GM12878 (cell line): ENCODE measurements around the gene KCTD8.

ENCODE experiments used
- CTCF ChIP-seq, 3 experiments: IDR thresholded peaks in 2 of 3; conservative IDR thresholded peaks in 1 of 3; 2 replicates each; pipeline ENCODE4 v1.5.1; 2011; ENCODE audit warnings: low read depth in 3 of 3, low read length in 3 of 3, mild to moderate bottlenecking in 3 of 3, control low read depth in 2 of 3, moderate library complexity in 2 of 3, inconsistent platforms in 1 of 3, mixed read lengths in 1 of 3; ENCODE audit not compliant: control insufficient read depth in 2 of 3, insufficient read depth in 1 of 3; ENCODE audit errors: extremely low read depth in 1 of 3
- KLF5 ChIP-seq: fragments of 450-650 bp; IDR thresholded peaks from 2 replicates; pipeline ENCODE4 v1.6.1; 2014; ENCODE audit warnings: mild to moderate bottlenecking; ENCODE audit not compliant: partially characterized antibody
- NFYB ChIP-seq: IDR thresholded peaks from 2 replicates; pipeline ENCODE4 v1.6.1; 2011; ENCODE audit warnings: low read depth, mild to moderate bottlenecking, low read length, improper control_type of control experiment, moderate library complexity; ENCODE audit not compliant: insufficient read depth
- NR2F1 ChIP-seq: fragments of 450-650 bp; conservative IDR thresholded peaks from 2 replicates; pipeline ENCODE4 v1.6.1; 2017; ENCODE audit warnings: mild to moderate bottlenecking
- POLR2A ChIP-seq: IDR thresholded peaks from 2 replicates; pipeline ENCODE4 v1.6.1; 2011; ENCODE audit warnings: low read depth, mild to moderate bottlenecking, low read length
- RAD21 ChIP-seq: IDR thresholded peaks from 2 replicates; pipeline ENCODE4 v1.6.1; 2011; ENCODE audit warnings: mild to moderate bottlenecking, low read depth, low read length, moderate library complexity; ENCODE audit not compliant: insufficient read depth
- RCOR1 ChIP-seq: conservative IDR thresholded peaks from 2 replicates; pipeline ENCODE4 v1.6.1; 2012; ENCODE audit warnings: low read depth, low read length, improper control_type of control experiment
- SIX5 ChIP-seq: IDR thresholded peaks from 2 replicates; pipeline ENCODE4 v1.6.1; 2011; ENCODE audit warnings: mild to moderate bottlenecking, low read depth, low read length, moderate library complexity; ENCODE audit not compliant: severe bottlenecking
- SMC3 ChIP-seq: IDR thresholded peaks from 2 replicates; pipeline ENCODE4 v1.6.1; 2011; ENCODE audit warnings: low read length, improper control_type of control experiment, borderline replicate concordance
- SREBF1 ChIP-seq: IDR thresholded peaks from 2 replicates; pipeline ENCODE4 v1.6.1; 2012; ENCODE audit warnings: mild to moderate bottlenecking, low read length
- SRF ChIP-seq, 2 experiments: IDR thresholded peaks; 2 replicates each; pipeline ENCODE4 v1.6.1; 2011; ENCODE audit warnings: low read depth in 2 of 2, low read length in 2 of 2, mild to moderate bottlenecking in 1 of 2, moderate library complexity in 1 of 2
- SUZ12 ChIP-seq: fragments of 200-600 bp; sonication (generic); IDR thresholded peaks from one replicate; pipeline ENCODE4 v1.6.1; 2018; ENCODE audit warnings: antibody characterized with exemption, mild to moderate bottlenecking; ENCODE audit not compliant: unreplicated experiment
- TF ChIP-seq, protein P1 (sequence below): IDR thresholded peaks from 2 replicates; pipeline ENCODE4 v1.6.1; 2011; ENCODE audit warnings: mild to moderate bottlenecking, low read depth, low read length, moderate library complexity; ENCODE audit not compliant: insufficient replicate concordance
- TF ChIP-seq, protein P2 (sequence below): fragments of 450-650 bp; conservative IDR thresholded peaks from 2 replicates; pipeline ENCODE4 v1.6.1; 2017; ENCODE audit warnings: mild to moderate bottlenecking, moderate library complexity

DNA sequence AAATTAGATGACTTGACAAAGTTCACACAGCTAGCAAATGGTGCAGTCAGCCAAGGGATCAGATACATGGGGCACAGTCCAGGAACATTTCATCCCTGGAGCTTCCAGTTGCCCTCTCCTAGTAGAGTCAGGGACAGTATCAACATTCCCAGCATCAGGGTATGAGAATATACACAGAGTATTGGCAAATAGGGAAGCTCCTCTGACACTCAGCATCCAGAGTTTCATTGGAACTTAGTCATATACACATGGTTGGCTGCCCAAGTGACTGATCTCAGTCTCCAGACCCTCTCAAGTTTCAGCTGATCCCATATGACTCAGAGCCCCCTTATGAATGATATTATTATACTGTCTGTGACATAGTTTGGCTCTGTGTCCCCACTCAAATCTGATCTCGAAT is 13.7 kb upstream of the KCTD8 start:
- TF ChIP-seq CTCF (IDR thresholded peaks at IDR 0.05 in 2 of 3, conservative IDR thresholded peaks at IDR 0.05 in 1 of 3; ENCODE audit: control insufficient read depth in 2 of 3, extremely low read depth in 1 of 3, insufficient read depth in 1 of 3, low read depth in 3 of 3, low read length in 3 of 3) (no peak), RAD21 (no peak), KLF5 (no peak), RCOR1 (no peak), SREBF1 (no peak), SIX5 (no peak), NR2F1 (no peak), SUZ12 (no peak), NFYB (no peak), POLR2A (no peak), SRF (IDR thresholded peaks at IDR 0.05; ENCODE audit: low read depth in 2 of 2, low read length in 2 of 2) (no peak), SMC3 (no peak)
- TF ChIP-seq, protein P1, sequence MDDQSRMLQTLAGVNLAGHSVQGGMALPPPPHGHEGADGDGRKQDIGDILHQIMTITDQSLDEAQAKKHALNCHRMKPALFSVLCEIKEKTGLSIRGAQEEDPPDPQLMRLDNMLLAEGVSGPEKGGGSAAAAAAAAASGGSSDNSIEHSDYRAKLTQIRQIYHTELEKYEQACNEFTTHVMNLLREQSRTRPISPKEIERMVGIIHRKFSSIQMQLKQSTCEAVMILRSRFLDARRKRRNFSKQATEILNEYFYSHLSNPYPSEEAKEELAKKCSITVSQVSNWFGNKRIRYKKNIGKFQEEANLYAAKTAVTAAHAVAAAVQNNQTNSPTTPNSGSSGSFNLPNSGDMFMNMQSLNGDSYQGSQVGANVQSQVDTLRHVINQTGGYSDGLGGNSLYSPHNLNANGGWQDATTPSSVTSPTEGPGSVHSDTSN: no peak
- TF ChIP-seq, protein P2, sequence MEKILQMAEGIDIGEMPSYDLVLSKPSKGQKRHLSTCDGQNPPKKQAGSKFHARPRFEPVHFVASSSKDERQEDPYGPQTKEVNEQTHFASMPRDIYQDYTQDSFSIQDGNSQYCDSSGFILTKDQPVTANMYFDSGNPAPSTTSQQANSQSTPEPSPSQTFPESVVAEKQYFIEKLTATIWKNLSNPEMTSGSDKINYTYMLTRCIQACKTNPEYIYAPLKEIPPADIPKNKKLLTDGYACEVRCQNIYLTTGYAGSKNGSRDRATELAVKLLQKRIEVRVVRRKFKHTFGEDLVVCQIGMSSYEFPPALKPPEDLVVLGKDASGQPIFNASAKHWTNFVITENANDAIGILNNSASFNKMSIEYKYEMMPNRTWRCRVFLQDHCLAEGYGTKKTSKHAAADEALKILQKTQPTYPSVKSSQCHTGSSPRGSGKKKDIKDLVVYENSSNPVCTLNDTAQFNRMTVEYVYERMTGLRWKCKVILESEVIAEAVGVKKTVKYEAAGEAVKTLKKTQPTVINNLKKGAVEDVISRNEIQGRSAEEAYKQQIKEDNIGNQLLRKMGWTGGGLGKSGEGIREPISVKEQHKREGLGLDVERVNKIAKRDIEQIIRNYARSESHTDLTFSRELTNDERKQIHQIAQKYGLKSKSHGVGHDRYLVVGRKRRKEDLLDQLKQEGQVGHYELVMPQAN: no peak
